ENCODE data around the gene CREG2. TPM values are rescaled to one million over a fixed set of nuclear protein-coding genes. Genes with fewer than 3 reads are reported as not detected.

The CREG2 gene
- not detected for total RNA-seq

GRCh38 chr2:101387151-101387834, at the start of gene CREG2:
TSS of gene CREG2 (minus strand) at chr2:101387503. CDS start at chr2:101387457, 46 bp downstream.
- intact Hi-C loops (cut with micrococcal nuclease): loop anchor here (1.0 kb wide), 2 partner anchors 45 to 147 kb away; no protein-coding TSS in a partner anchor
- peak within 1 kb of the TSS; percentile 61 for H3K4me3 Mint-ChIP-seq
- peak; percentile 60 for DNase-seq
- H3K4me1 Mint-ChIP-seq (ENCODE audit: low read depth): peaks cover 11% of the 10 kb centered on the region
- H3K36me3 Mint-ChIP-seq (ENCODE audit: low read depth): no peaks in the 10 kb centered on the region
- CTCF ChIA-PET: interaction anchor here (0.7 to 3.9 kb wide), 14 partner anchors 9 to 197 kb away, joined by 3 to 23 read pairs (median 4); no protein-coding TSS in a partner anchor
- H3K9me3 Mint-ChIP-seq: no peaks in the 10 kb centered on the region
- H3K27me3 Mint-ChIP-seq (ENCODE audit: low read depth): peaks cover 41% of the 10 kb centered on the region
- no peak within 1 kb of the TSS for H3K27ac Mint-ChIP-seq

- no peaks in the 10 kb centered on the region for H3K4me1 Mint-ChIP-seq (ENCODE audit: low read depth)
- CTCF ChIA-PET: interaction anchor here (0.6 to 1.1 kb wide), 2 partner anchors 24 to 396 kb away, joined by 3 to 5 read pairs; no protein-coding TSS in a partner anchor
- H3K9me3 Mint-ChIP-seq: no peaks in the 10 kb centered on the region
- DNase-seq: no peak
- intact Hi-C loops (cut with micrococcal nuclease): no loop called here
- H3K27ac Mint-ChIP-seq: no peak overlapping the region
- no peaks in the 10 kb centered on the region for H3K36me3 Mint-ChIP-seq (ENCODE audit: low read depth)
- H3K27me3 Mint-ChIP-seq (ENCODE audit: low read depth): no peaks in the 10 kb centered on the region
- no peak overlapping the region for H3K4me3 Mint-ChIP-seq
Observed at GRCh38 chr2:101435001-101435862, 47.9 kb upstream of the CREG2 start.

- Mint-ChIP-seq H3K9me3 (no peaks in the 10 kb centered on the region), H3K27me3 (ENCODE audit: low read depth) (no peaks in the 10 kb centered on the region), H3K27ac (no peak overlapping the region), H3K4me1 (ENCODE audit: low read depth) (no peaks in the 10 kb centered on the region), H3K36me3 (ENCODE audit: low read depth) (no peaks in the 10 kb centered on the region), H3K4me3 (no peak overlapping the region)
- CTCF ChIA-PET: no interaction called here
- intact Hi-C loops (cut with micrococcal nuclease): no loop called here
- no peak for DNase-seq
Observed at GRCh38 chr2:101433465-101433864, 46.2 kb upstream of the CREG2 start.

GRCh38 chr2:101432411-101433181, 45.3 kb upstream of the CREG2 start:
- Mint-ChIP-seq H3K9me3 (no peaks in the 10 kb centered on the region), H3K4me1 (ENCODE audit: low read depth) (no peaks in the 10 kb centered on the region), H3K27ac (no peak overlapping the region), H3K4me3 (no peak overlapping the region), H3K27me3 (ENCODE audit: low read depth) (no peaks in the 10 kb centered on the region), H3K36me3 (ENCODE audit: low read depth) (no peaks in the 10 kb centered on the region)
- no peak for DNase-seq
- CTCF ChIA-PET: interaction anchor here (0.7 kb wide), 1 partner anchor 14 kb away, joined by 3 read pairs; no protein-coding TSS in a partner anchor
- intact Hi-C loops (cut with micrococcal nuclease): no loop called here

- no peaks in the 10 kb centered on the region for H3K27me3 Mint-ChIP-seq (ENCODE audit: low read depth)
- DNase-seq: no peak
- CTCF ChIA-PET: interaction anchor here (0.7 kb wide), 1 partner anchor 13 kb away, joined by 4 read pairs; no protein-coding TSS in a partner anchor
- H3K36me3 Mint-ChIP-seq (ENCODE audit: low read depth): no peaks in the 10 kb centered on the region
- H3K4me1 Mint-ChIP-seq (ENCODE audit: low read depth): no peaks in the 10 kb centered on the region
- no peak overlapping the region for H3K4me3 Mint-ChIP-seq
- intact Hi-C loops (cut with micrococcal nuclease): no loop called here
- H3K27ac Mint-ChIP-seq: no peak overlapping the region
- H3K9me3 Mint-ChIP-seq: no peaks in the 10 kb centered on the region
Observed at GRCh38 chr2:101431486-101431885, 44.2 kb upstream of the CREG2 start.

GRCh38 chr2:101430156-101430555, 42.9 kb upstream of the CREG2 start:
- intact Hi-C loops (cut with micrococcal nuclease): no loop called here
- H3K4me3 Mint-ChIP-seq: no peak overlapping the region
- H3K27me3 Mint-ChIP-seq (ENCODE audit: low read depth): no peaks in the 10 kb centered on the region
- no peak overlapping the region for H3K27ac Mint-ChIP-seq
- no peaks in the 10 kb centered on the region for H3K9me3 Mint-ChIP-seq
- no peak for DNase-seq
- CTCF ChIA-PET: no interaction called here
- H3K4me1 Mint-ChIP-seq (ENCODE audit: low read depth): no peaks in the 10 kb centered on the region
- H3K36me3 Mint-ChIP-seq (ENCODE audit: low read depth): no peaks in the 10 kb centered on the region

- Mint-ChIP-seq H3K9me3 (no peaks in the 10 kb centered on the region), H3K27ac (no peak overlapping the region), H3K4me1 (ENCODE audit: low read depth) (no peaks in the 10 kb centered on the region), H3K4me3 (no peak overlapping the region), H3K27me3 (ENCODE audit: low read depth) (no peaks in the 10 kb centered on the region), H3K36me3 (ENCODE audit: low read depth) (no peaks in the 10 kb centered on the region)
- intact Hi-C loops (cut with micrococcal nuclease): no loop called here
- CTCF ChIA-PET: interaction anchor here (0.9 to 1.0 kb wide), 2 partner anchors 11 to 43 kb away, joined by 3 read pairs; partner anchors contain the start of gene CREG2
- DNase-seq: no peak
Observed at GRCh38 chr2:101429453-101429852, 42.1 kb upstream of the CREG2 start.

GRCh38 chr2:101428422-101429176, 41.3 kb upstream of the CREG2 start:
- no peak overlapping the region for H3K4me3 Mint-ChIP-seq
- CTCF ChIA-PET: interaction anchor here (1.0 to 1.6 kb wide), 2 partner anchors 9 to 42 kb away, joined by 3 to 5 read pairs; partner anchors contain the start of gene CREG2

GRCh38 chr2:101427743-101428142, 40.4 kb upstream of the CREG2 start:
- CTCF ChIA-PET: interaction anchor here (1.6 kb wide), 1 partner anchor 8 kb away, joined by 5 read pairs; no protein-coding TSS in a partner anchor
- Mint-ChIP-seq H3K27ac (no peak overlapping the region), H3K4me3 (no peak overlapping the region), H3K9me3 (no peaks in the 10 kb centered on the region), H3K4me1 (ENCODE audit: low read depth) (no peaks in the 10 kb centered on the region), H3K27me3 (ENCODE audit: low read depth) (no peaks in the 10 kb centered on the region), H3K36me3 (ENCODE audit: low read depth) (no peaks in the 10 kb centered on the region)
- intact Hi-C loops (cut with micrococcal nuclease): no loop called here
- DNase-seq: no peak

More at GRCh38 chr2:101428422-101429176, 41.3 kb upstream of the CREG2 start:
- H3K27me3 Mint-ChIP-seq (ENCODE audit: low read depth): no peaks in the 10 kb centered on the region
- intact Hi-C loops (cut with micrococcal nuclease): no loop called here
- no peaks in the 10 kb centered on the region for H3K4me1 Mint-ChIP-seq (ENCODE audit: low read depth)
- H3K36me3 Mint-ChIP-seq (ENCODE audit: low read depth): no peaks in the 10 kb centered on the region
- H3K9me3 Mint-ChIP-seq: no peaks in the 10 kb centered on the region
- no peak for DNase-seq
- H3K27ac Mint-ChIP-seq: no peak overlapping the region

- Mint-ChIP-seq H3K9me3 (no peaks in the 10 kb centered on the region), H3K36me3 (ENCODE audit: low read depth) (no peaks in the 10 kb centered on the region), H3K27me3 (ENCODE audit: low read depth) (no peaks in the 10 kb centered on the region), H3K4me1 (ENCODE audit: low read depth) (no peaks in the 10 kb centered on the region), H3K4me3 (no peak overlapping the region), H3K27ac (no peak overlapping the region)
- intact Hi-C loops (cut with micrococcal nuclease): no loop called here
- DNase-seq: no peak
- CTCF ChIA-PET: no interaction called here
Observed at GRCh38 chr2:101427240-101427639, 39.9 kb upstream of the CREG2 start.

- Mint-ChIP-seq H3K27me3 (ENCODE audit: low read depth) (no peaks in the 10 kb centered on the region), H3K4me1 (ENCODE audit: low read depth) (no peaks in the 10 kb centered on the region), H3K9me3 (no peaks in the 10 kb centered on the region), H3K4me3 (no peak overlapping the region), H3K27ac (no peak overlapping the region), H3K36me3 (ENCODE audit: low read depth) (no peaks in the 10 kb centered on the region)
- intact Hi-C loops (cut with micrococcal nuclease): no loop called here
- no peak for DNase-seq
- CTCF ChIA-PET: no interaction called here
Observed at GRCh38 chr2:101426822-101427221, 39.5 kb upstream of the CREG2 start.

Measured in activated naive CD4-positive, alpha-beta T cell treated with anti-CD3 and anti-CD28 coated beads for 36 hours (primary cell).